ENCODE data around the gene ZNF225.

DNA sequence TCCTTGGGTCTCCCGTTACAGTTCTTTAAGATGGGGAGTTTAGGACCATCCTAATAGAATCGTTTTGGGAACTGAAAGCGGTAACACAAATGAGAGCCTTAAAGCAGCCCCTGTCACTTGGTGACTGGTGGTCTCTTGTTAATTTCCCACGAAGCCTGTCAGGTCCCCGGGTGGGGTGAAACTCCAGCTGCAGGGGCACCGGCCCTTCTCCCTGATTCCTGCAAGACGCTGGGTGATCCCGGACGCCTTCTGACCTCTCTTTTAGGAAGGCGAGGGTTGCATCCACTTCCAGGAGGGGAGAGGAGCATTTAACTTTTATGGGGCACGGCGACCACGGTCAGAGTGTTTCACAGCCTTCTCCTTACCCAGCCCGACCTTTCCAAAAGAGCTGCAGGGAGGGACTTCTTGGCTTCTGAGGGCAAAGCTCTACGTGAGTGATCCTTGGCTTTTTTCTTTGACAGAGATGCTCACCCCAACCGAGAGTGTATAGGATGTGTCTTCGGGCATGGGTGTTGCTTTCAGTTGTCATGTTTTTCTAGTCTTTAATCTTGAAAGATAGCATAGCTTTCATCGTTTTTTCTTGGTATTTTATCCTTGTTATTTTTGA, 688 bp downstream of the ZNF225 start:
- TF ChIP-seq POLR2A (IDR thresholded peaks at IDR 0.05; ENCODE audit: low read depth, low read length) (no peak), POLR2AphosphoS5 (IDR thresholded peaks at IDR 0.05; ENCODE audit: low read depth, low read length) (no peak)
